ENCODE data around the gene ATRX.
"Not testable (repeated sequence)": the region's sequence is repeated elsewhere in the genome, so short reads cannot be mapped to it uniquely, and the experiment has no call there.

The ATRX gene

GRCh38 chrX:77621453-77621852 lies 164.6 kb downstream of the ATRX start:
- H3K4me3 Mint-ChIP-seq, H3K27ac Mint-ChIP-seq: not testable (repeated sequence)
- peaks cover 24% of the 10 kb centered on the region for H3K36me3 Mint-ChIP-seq (ENCODE audit: low read depth)

GRCh38 chrX:77617206-77617605 lies 168.8 kb downstream of the ATRX start:
- Mint-ChIP-seq H3K4me3 (no peak overlapping the region), H3K9me3 (no peaks in the 10 kb centered on the region), H3K36me3 (ENCODE audit: low read depth) (peaks cover 13% of the 10 kb centered on the region)

More at GRCh38 chrX:77621453-77621852, 164.6 kb downstream of the ATRX start:
- H3K27me3 Mint-ChIP-seq (ENCODE audit: low read depth); H3K9me3 Mint-ChIP-seq: not testable (repeated sequence)
- peaks cover 12% of the 10 kb centered on the region for H3K4me1 Mint-ChIP-seq (ENCODE audit: low read depth)

DNA sequence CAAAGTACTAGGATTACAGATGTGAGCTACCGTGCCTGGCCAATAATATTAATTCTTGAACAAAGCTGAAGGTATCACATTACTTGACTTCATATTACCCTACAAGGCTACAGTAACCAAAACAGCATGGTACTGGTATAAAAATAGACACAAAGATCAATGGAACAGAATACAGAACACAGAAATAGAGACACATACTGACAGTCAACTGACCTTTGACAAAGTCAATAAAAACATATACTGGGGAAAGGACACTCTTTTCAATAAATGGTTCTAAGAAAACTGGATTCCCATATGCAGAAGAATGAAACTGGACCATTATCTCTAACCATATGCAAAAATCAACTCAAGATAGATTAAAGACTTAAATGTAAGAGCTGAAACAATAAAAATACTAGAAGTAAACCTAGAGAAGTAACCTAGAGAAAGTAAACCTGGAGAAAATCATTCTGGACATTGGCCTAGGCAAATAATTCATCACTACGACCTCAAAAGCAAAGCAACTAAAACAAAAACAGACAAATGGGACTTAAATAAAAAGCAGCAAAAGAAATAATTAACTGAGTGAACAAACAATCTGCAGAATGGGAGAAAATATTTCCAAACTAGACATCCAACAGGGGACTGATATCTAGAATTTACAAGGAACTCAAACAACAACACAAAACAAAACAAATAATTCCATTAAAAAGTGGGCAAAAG lies 182.2 kb downstream of the ATRX start:
- peaks cover 21% of the 10 kb centered on the region for H3K36me3 Mint-ChIP-seq (ENCODE audit: low read depth)
- no peak overlapping the region for H3K27ac Mint-ChIP-seq
- no peak overlapping the region for H3K4me3 Mint-ChIP-seq
- no peaks in the 10 kb centered on the region for H3K4me1 Mint-ChIP-seq (ENCODE audit: low read depth)
- H3K9me3 Mint-ChIP-seq, result peaks cover 4% of the 10 kb centered on the region
- H3K27me3 Mint-ChIP-seq (ENCODE audit: low read depth), result no peaks in the 10 kb centered on the region

More at GRCh38 chrX:77617206-77617605, 168.8 kb downstream of the ATRX start:
- no peak overlapping the region for H3K27ac Mint-ChIP-seq
- no peaks in the 10 kb centered on the region for H3K27me3 Mint-ChIP-seq (ENCODE audit: low read depth)
- H3K4me1 Mint-ChIP-seq (ENCODE audit: low read depth), result peaks cover 2% of the 10 kb centered on the region

- Mint-ChIP-seq H3K9me3 (no peaks in the 10 kb centered on the region), H3K4me3 (no peak overlapping the region), H3K27ac (no peak overlapping the region), H3K36me3 (ENCODE audit: low read depth) (peaks cover 17% of the 10 kb centered on the region), H3K27me3 (ENCODE audit: low read depth) (no peaks in the 10 kb centered on the region), H3K4me1 (ENCODE audit: low read depth) (peaks cover 7% of the 10 kb centered on the region)
Observed at GRCh38 chrX:77597511-77597910, 188.5 kb downstream of the ATRX start.

DNA sequence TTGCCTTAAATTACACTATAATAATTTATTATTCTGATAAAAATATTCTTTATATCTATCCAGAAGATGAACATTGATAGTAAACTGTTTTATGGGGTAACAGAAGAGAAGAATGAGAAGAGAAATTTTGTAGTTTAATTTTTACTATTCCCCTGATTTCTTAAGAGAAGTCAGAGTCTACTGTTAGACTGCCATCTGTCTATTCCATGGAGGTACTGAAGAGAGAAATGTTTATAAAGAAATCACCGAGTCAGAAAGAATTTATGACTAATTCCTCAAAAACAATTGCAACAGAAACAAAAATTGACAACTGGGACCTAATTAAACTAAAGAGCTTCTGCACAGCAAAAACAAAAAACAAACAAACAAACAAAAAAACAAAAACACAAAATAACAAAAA lies 188.9 kb downstream of the ATRX start:
- Mint-ChIP-seq H3K36me3 (ENCODE audit: low read depth) (peaks cover 17% of the 10 kb centered on the region), H3K27me3 (ENCODE audit: low read depth) (no peaks in the 10 kb centered on the region), H3K4me1 (ENCODE audit: low read depth) (peaks cover 7% of the 10 kb centered on the region), H3K27ac (no peak overlapping the region), H3K4me3 (no peak overlapping the region), H3K9me3 (no peaks in the 10 kb centered on the region)

DNA sequence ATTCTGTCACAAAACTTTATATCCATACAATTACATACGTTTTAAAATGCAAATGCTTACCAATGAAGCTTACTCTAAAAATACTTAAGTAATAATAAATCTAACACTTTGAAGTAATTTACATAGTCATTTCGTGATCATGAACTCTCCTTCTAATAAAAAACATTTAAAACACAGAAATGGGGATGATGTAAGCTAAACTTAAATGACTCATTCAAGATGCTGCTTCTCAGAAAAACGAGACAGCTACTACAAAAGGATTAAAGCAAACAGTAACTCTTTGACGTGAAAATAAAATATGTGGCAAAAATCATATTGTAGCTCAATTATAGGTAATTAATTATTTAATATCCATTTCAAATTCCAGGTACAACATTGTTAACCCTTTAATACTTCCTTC lies 190.2 kb downstream of the ATRX start:
- no peak overlapping the region for H3K4me3 Mint-ChIP-seq
- no peaks in the 10 kb centered on the region for H3K9me3 Mint-ChIP-seq
- no peaks in the 10 kb centered on the region for H3K27me3 Mint-ChIP-seq (ENCODE audit: low read depth)
- H3K27ac Mint-ChIP-seq, result no peak overlapping the region
- H3K36me3 Mint-ChIP-seq (ENCODE audit: low read depth), result peaks cover 17% of the 10 kb centered on the region
- H3K4me1 Mint-ChIP-seq (ENCODE audit: low read depth), result peaks cover 7% of the 10 kb centered on the region

- Mint-ChIP-seq H3K4me1 (ENCODE audit: low read depth) (peaks cover 1% of the 10 kb centered on the region), H3K4me3 (no peak overlapping the region), H3K27ac (no peak overlapping the region), H3K27me3 (ENCODE audit: low read depth) (no peaks in the 10 kb centered on the region), H3K9me3 (peaks cover under 1% of the 10 kb centered on the region), H3K36me3 (ENCODE audit: low read depth) (peaks cover 13% of the 10 kb centered on the region)
Observed at GRCh38 chrX:77572322-77572721, 213.7 kb downstream of the ATRX start.

DNA sequence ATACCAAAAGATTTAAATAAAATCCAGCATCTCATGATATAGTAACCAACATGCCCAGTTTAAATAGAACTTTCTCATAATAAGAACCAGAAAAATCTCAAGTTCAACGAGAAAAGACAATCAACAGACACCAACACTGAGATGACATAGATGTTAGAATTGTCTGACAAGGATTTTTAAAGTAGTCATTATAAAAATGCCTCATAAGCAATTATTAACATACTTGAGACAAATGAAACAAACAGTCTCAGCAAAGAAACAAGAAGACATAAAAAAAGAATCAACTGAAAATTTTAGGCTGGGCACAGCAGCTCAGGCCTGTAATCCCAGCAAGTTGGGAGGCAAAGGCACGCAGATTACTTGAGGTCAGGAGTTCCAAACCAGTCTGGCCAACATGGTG lies 220.7 kb downstream of the ATRX start:
- Mint-ChIP-seq H3K9me3 (peaks cover 12% of the 10 kb centered on the region), H3K36me3 (ENCODE audit: low read depth) (peaks cover 31% of the 10 kb centered on the region), H3K27me3 (ENCODE audit: low read depth) (no peaks in the 10 kb centered on the region), H3K4me3 (no peak overlapping the region), H3K4me1 (ENCODE audit: low read depth) (peaks cover 2% of the 10 kb centered on the region), H3K27ac (no peak overlapping the region)

- peaks cover 31% of the 10 kb centered on the region for H3K36me3 Mint-ChIP-seq (ENCODE audit: low read depth)
Observed at GRCh38 chrX:77564823-77565222, 221.2 kb downstream of the ATRX start.

DNA sequence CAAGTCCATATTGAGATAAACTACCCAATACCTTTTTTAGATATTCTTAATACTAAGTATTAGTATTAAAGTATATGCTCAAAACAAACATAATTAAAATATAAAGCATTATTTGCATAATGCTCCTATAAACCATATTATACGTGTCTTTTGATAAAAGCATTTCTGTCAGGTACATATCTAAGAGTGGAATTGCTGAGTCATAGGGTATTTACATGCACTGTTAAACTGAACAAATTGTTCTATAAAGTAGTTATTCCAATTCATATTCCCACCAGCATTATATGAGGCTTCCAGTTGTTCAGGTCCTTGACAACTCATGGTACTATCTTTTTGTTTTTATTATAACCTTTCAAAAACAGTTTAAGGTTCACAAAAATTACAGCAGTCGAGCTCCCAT lies 224.6 kb downstream of the ATRX start:
- H3K27me3 Mint-ChIP-seq (ENCODE audit: low read depth), result no peaks in the 10 kb centered on the region
- H3K27ac Mint-ChIP-seq, result no peak overlapping the region
- H3K9me3 Mint-ChIP-seq, result peaks cover 6% of the 10 kb centered on the region
- no peak overlapping the region for H3K4me3 Mint-ChIP-seq
- H3K36me3 Mint-ChIP-seq (ENCODE audit: low read depth), result peaks cover 16% of the 10 kb centered on the region
- H3K4me1 Mint-ChIP-seq (ENCODE audit: low read depth), result no peaks in the 10 kb centered on the region

More at GRCh38 chrX:77564823-77565222, 221.2 kb downstream of the ATRX start:
- Mint-ChIP-seq H3K4me1 (ENCODE audit: low read depth) (peaks cover 2% of the 10 kb centered on the region), H3K9me3 (peaks cover 12% of the 10 kb centered on the region), H3K4me3 (no peak overlapping the region), H3K27ac (no peak overlapping the region), H3K27me3 (ENCODE audit: low read depth) (no peaks in the 10 kb centered on the region)

- Mint-ChIP-seq H3K27ac (no peak overlapping the region), H3K9me3 (peaks cover 4% of the 10 kb centered on the region), H3K27me3 (ENCODE audit: low read depth) (no peaks in the 10 kb centered on the region), H3K4me1 (ENCODE audit: low read depth) (no peaks in the 10 kb centered on the region), H3K4me3 (no peak overlapping the region), H3K36me3 (ENCODE audit: low read depth) (peaks cover 20% of the 10 kb centered on the region)
Observed at GRCh38 chrX:77556276-77556675, 229.7 kb downstream of the ATRX start.

- Mint-ChIP-seq H3K27me3 (ENCODE audit: low read depth) (no peaks in the 10 kb centered on the region), H3K36me3 (ENCODE audit: low read depth) (peaks cover 18% of the 10 kb centered on the region), H3K4me1 (ENCODE audit: low read depth) (no peaks in the 10 kb centered on the region), H3K9me3 (peaks cover 4% of the 10 kb centered on the region), H3K27ac (no peak overlapping the region), H3K4me3 (no peak overlapping the region)
Observed at GRCh38 chrX:77548751-77549150, 237.3 kb downstream of the ATRX start.

DNA sequence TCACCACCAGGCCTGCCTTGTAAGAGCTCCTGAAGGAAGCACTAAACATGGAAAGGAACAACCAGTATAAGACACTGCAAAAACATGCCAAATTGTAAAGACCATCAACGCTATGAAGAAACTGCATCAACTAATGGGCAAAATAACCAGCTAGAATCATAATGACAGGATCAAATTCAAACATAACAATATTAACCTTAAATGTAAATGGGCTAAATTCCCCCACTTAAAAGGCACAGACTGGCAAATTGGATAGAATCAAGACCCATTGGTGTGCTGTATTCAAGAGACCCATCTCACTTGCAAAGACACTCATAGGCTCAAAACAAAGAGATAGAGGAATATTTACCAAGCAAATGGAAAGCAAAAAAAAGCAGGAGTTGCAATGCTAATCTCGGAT lies 246.2 kb downstream of the ATRX start:
- H3K27me3 Mint-ChIP-seq (ENCODE audit: low read depth), result not testable (repeated sequence)
- H3K36me3 Mint-ChIP-seq (ENCODE audit: low read depth), result peaks cover 38% of the 10 kb centered on the region

DNA sequence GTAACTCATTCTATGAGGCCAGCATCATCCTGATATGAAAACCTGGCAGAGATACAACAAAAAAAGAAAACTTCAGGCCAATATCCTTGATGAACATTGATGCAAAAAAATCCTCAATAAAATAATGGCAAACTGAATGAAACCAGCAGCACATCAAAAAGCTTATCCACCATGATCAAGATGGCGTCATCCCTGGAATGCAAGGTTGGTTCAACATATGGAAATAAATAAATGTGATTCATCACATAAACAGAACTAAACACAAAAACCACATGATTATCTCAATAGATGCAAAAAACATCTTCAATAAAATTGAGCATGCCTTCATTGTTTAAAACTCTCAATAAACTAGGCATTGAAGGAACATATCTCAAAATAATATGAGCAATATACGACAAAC lies 254.8 kb downstream of the ATRX start:
- H3K4me1 Mint-ChIP-seq (ENCODE audit: low read depth); H3K27me3 Mint-ChIP-seq (ENCODE audit: low read depth); H3K4me3 Mint-ChIP-seq; H3K27ac Mint-ChIP-seq: not testable (repeated sequence)
- peaks cover 32% of the 10 kb centered on the region for H3K36me3 Mint-ChIP-seq (ENCODE audit: low read depth)
- H3K9me3 Mint-ChIP-seq, result peaks cover 24% of the 10 kb centered on the region

More for the DNA sequence above, 246.2 kb downstream of the ATRX start:
- H3K4me1 Mint-ChIP-seq (ENCODE audit: low read depth); H3K27ac Mint-ChIP-seq; H3K4me3 Mint-ChIP-seq: not testable (repeated sequence)
- peaks cover 25% of the 10 kb centered on the region for H3K9me3 Mint-ChIP-seq

GRCh38 chrX:77528034-77528433 lies 258.0 kb downstream of the ATRX start:
- Mint-ChIP-seq H3K4me1 (ENCODE audit: low read depth) (peaks cover 6% of the 10 kb centered on the region), H3K27me3 (ENCODE audit: low read depth) (no peaks in the 10 kb centered on the region), H3K36me3 (ENCODE audit: low read depth) (peaks cover 31% of the 10 kb centered on the region), H3K4me3 (no peak overlapping the region), H3K27ac (no peak overlapping the region), H3K9me3 (peaks cover 24% of the 10 kb centered on the region)

Data from T-helper 1 cell treated with Interleukin-12 subunit alpha and Interleukin-12 subunit beta and Interleukin-4 antibody, amounts not matched to agents 30 μg/mL and 1 μg/mL, for 36 hours (primary cell).